KOPT-K1 (cell line): Measurements from ENCODE around the gene CD74.
"Not testable (repeated sequence)": the region's sequence is repeated elsewhere in the genome, so short reads cannot be mapped to it uniquely, and the experiment has no call there.

Source experiments
- H3K27ac ChIP-seq: fragments of 200-600 bp; sonication (generic); 2 replicates; pipeline ENCODE4 v1.5.1; 2016; ENCODE audit warnings: antibody characterized with exemption, mild to moderate bottlenecking, low read depth, low read length; ENCODE audit not compliant: poor library complexity, severe bottlenecking
- H3K36me3 ChIP-seq: fragments of 200-600 bp; sonication (generic); 2 replicates; pipeline ENCODE4 v1.5.1; 2017; ENCODE audit warnings: antibody characterized with exemption, mild to moderate bottlenecking, low read length, moderate library complexity; ENCODE audit not compliant: insufficient read depth
- H3K9me3 ChIP-seq: fragments of 200-600 bp; sonication (generic); 2 replicates; pipeline ENCODE4 v1.5.1; 2017; ENCODE audit warnings: antibody characterized with exemption, low read length, mild to moderate bottlenecking; ENCODE audit not compliant: insufficient read depth, poor library complexity, severe bottlenecking

CD74 gene

GRCh38 chr5:150428978-150429377 is 16.3 kb upstream of the CD74 start:
- Histone ChIP-seq H3K9me3 (no peaks in the 10 kb centered on the region), H3K36me3 (no peaks in the 10 kb centered on the region), H3K27ac (no peak overlapping the region)

- H3K27ac ChIP-seq: no peak overlapping the region
- H3K36me3 ChIP-seq: no peaks in the 10 kb centered on the region
- no peaks in the 10 kb centered on the region for H3K9me3 ChIP-seq
Measured at GRCh38 chr5:150428106-150428876, 15.6 kb upstream of the CD74 start.

DNA sequence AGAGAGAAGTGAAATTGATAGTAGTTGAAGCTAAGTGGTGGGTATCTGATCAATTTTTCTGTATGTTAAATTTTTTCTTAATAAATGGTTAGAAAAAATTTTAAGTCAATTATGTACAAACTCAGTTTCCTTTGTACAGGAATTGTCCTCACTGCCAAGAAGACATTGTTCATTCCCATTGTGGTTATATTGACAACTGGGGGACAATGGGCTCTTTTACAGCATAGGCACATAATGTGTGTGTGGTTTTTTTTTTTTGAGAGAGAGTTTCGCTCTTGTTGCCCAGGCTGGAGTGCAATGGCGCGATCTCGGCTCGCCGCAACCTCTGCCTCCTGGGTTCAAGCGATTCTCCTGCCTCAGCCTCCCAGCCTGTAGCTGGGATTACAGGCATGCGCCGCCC is 13.5 kb upstream of the CD74 start:
- not testable (repeated sequence) for H3K36me3 ChIP-seq, H3K27ac ChIP-seq, H3K9me3 ChIP-seq

DNA sequence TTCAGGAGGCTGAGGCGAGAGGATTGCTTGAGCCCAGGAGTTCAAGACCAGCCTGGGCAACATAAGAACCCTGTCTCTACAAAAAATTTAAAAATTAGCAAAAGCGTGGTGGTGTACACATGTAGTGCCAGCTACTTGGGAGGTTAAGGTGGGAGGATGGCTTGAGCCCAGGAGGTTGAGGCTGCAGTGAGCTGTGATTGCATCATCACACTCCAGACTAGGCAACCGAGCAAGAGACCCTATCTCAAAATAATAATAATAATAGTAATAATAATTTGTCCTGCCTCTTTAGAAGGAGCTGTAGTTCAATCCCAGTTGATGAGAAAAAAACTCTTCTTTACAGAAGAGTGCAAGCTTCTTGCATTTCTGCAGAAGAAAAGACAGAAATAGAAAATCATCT is 10.0 kb upstream of the CD74 start:
- Histone ChIP-seq H3K9me3 (no peaks in the 10 kb centered on the region), H3K27ac (no peak overlapping the region), H3K36me3 (no peaks in the 10 kb centered on the region)

GRCh38 chr5:150422075-150422474 is 9.4 kb upstream of the CD74 start:
- Histone ChIP-seq H3K27ac (no peak overlapping the region), H3K36me3 (no peaks in the 10 kb centered on the region), H3K9me3 (no peaks in the 10 kb centered on the region)

GRCh38 chr5:150419630-150420270 is 7.0 kb upstream of the CD74 start:
- H3K27ac ChIP-seq: no peak overlapping the region
- no peaks in the 10 kb centered on the region for H3K36me3 ChIP-seq
- H3K9me3 ChIP-seq: no peaks in the 10 kb centered on the region

- H3K27ac ChIP-seq, H3K36me3 ChIP-seq, H3K9me3 ChIP-seq: not testable (repeated sequence)
Measured at GRCh38 chr5:150413902-150414790, 1.4 kb upstream of the CD74 start.

GRCh38 chr5:150413176-150413901 is 629 bp upstream of the CD74 start:
- Histone ChIP-seq H3K9me3 (no peaks in the 10 kb centered on the region), H3K27ac (no peak overlapping the region), H3K36me3 (no peaks in the 10 kb centered on the region)

GRCh38 chr5:150411245-150411979 is 1.3 kb downstream of the CD74 start:
- Histone ChIP-seq H3K36me3 (no peaks in the 10 kb centered on the region), H3K9me3 (no peaks in the 10 kb centered on the region), H3K27ac (no peak overlapping the region)

- no peak overlapping the region for H3K27ac ChIP-seq
- no peaks in the 10 kb centered on the region for H3K36me3 ChIP-seq
- H3K9me3 ChIP-seq: no peaks in the 10 kb centered on the region
Measured at GRCh38 chr5:150410524-150411244, 2.0 kb downstream of the CD74 start.

- Histone ChIP-seq H3K9me3 (no peaks in the 10 kb centered on the region), H3K36me3 (no peaks in the 10 kb centered on the region), H3K27ac (no peak overlapping the region)
Measured at GRCh38 chr5:150409638-150410523, 2.8 kb downstream of the CD74 start.

DNA sequence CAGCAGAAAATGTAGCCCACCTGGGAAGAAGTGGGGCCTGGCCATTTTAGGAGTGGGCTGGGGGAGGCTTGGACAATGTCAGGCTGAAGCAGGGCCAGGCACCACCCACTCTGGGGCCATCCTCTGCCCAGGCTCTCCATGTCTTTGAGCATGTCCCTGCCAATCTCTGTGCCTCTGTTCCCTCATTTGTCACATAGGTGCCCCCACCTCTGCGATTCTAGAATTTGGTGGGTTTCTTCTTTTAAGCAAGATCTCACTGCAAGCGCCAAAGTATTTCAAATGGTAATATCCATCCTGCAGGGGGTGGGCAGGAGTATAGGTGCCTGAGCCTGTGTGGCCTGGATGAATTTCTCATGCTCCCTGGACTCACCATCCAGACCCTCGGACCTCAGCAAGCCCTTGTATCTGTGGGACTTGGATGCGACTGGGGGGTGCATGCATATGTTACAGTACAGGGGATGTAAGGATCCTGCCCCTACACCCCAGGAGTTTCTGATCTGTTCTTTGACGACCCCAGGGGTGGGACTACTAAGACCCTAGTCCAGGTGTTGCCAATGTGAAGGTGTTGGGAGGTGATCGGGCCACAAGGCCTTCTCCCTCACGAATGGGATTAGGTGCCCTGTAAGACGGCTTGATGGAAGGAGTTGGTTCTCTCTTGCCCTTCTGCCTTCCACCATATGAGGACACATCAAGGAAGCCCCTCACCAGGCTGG is 4.3 kb downstream of the CD74 start:
- Histone ChIP-seq H3K9me3 (no peaks in the 10 kb centered on the region), H3K36me3 (no peaks in the 10 kb centered on the region), H3K27ac (no peak overlapping the region)
